Neural crest cell (in vitro differentiated cells): ENCODE data around the gene PRELID2. TPM values are rescaled to one million over a fixed set of nuclear protein-coding genes. Genes with fewer than 3 reads are reported as not detected.

Experiments used
- DNase-seq: peaks from one replicate; pipeline ENCODE4 v3.0.0; 2021; ENCODE audit warnings: low read depth, mixed read lengths, low spot score
- H3K27ac Mint-ChIP-seq: one replicate; pipeline ENCODE4 v1.8.0; 2021; ENCODE audit warnings: mild to moderate bottlenecking, mixed read lengths; ENCODE audit not compliant: unreplicated experiment
- H3K27me3 Mint-ChIP-seq: 2 replicates; pipeline ENCODE4 v1.8.0; 2021; ENCODE audit warnings: low read depth, mild to moderate bottlenecking, mixed read lengths
- H3K36me3 Mint-ChIP-seq: 2 replicates; pipeline ENCODE4 v1.8.0; 2021; ENCODE audit warnings: low read depth, mild to moderate bottlenecking, mixed read lengths
- H3K4me1 Mint-ChIP-seq: 2 replicates; pipeline ENCODE4 v1.8.0; 2021; ENCODE audit warnings: mixed read lengths
- H3K4me3 Mint-ChIP-seq: one replicate; pipeline ENCODE4 v1.8.0; 2021; ENCODE audit warnings: mild to moderate bottlenecking, mixed read lengths
- H3K9me3 Mint-ChIP-seq: 2 replicates; pipeline ENCODE4 v1.8.0; 2021; ENCODE audit warnings: mixed read lengths
- total RNA-seq: library from RNA; stranded (reverse); gene quantifications from 2 replicates; pipeline ENCODE4 v1.2.1, GENCODE V29; 2021
- TF ChIP-seq, protein P1 (sequence below): fragments of 200-600 bp; sonication (generic); conservative IDR thresholded peaks from 2 replicates; pipeline ENCODE4 v1.5.0; 2021; ENCODE audit warnings: antibody characterized with exemption, mild to moderate bottlenecking

The PRELID2 gene
- total RNA-seq, 1 donor from 2014 or later, result 14.0 TPM

DNA sequence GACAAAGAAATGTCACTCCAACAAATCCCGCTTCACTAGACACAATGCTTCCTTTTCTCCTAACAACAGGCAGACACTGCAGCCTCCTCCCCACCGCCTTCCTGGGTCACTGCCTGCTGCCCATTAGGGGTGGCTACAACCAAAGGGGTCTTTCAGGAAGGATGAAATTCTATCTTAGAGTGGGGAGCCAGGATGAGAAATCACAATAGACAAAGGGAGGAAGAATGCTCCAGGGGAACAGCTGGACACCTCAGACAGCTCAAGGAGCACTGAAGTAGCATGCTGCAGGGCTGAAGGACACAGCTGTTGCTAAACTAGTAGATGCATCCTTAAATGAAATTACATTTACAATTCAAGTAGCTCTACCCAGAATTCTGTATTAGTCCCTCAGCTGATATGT lies 54.2 kb downstream of the PRELID2 start:
- H3K4me1 Mint-ChIP-seq, result peaks cover 39% of the 10 kb centered on the region
- peak; percentile 43 for DNase-seq
- H3K27ac Mint-ChIP-seq, result peak overlapping the region; percentile 88
- peaks cover 14% of the 10 kb centered on the region for H3K36me3 Mint-ChIP-seq
- H3K9me3 Mint-ChIP-seq, result no peaks in the 10 kb centered on the region
- no peaks in the 10 kb centered on the region for H3K27me3 Mint-ChIP-seq
- H3K4me3 Mint-ChIP-seq, result peak overlapping the region; percentile 20
- TF ChIP-seq, protein P1, sequence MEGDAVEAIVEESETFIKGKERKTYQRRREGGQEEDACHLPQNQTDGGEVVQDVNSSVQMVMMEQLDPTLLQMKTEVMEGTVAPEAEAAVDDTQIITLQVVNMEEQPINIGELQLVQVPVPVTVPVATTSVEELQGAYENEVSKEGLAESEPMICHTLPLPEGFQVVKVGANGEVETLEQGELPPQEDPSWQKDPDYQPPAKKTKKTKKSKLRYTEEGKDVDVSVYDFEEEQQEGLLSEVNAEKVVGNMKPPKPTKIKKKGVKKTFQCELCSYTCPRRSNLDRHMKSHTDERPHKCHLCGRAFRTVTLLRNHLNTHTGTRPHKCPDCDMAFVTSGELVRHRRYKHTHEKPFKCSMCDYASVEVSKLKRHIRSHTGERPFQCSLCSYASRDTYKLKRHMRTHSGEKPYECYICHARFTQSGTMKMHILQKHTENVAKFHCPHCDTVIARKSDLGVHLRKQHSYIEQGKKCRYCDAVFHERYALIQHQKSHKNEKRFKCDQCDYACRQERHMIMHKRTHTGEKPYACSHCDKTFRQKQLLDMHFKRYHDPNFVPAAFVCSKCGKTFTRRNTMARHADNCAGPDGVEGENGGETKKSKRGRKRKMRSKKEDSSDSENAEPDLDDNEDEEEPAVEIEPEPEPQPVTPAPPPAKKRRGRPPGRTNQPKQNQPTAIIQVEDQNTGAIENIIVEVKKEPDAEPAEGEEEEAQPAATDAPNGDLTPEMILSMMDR, result no peak

- TF ChIP-seq, protein P1, result no peak
- Mint-ChIP-seq H3K27ac (no peak overlapping the region), H3K9me3 (no peaks in the 10 kb centered on the region), H3K36me3 (peaks cover 8% of the 10 kb centered on the region), H3K4me1 (peaks cover 47% of the 10 kb centered on the region), H3K27me3 (no peaks in the 10 kb centered on the region), H3K4me3 (no peak overlapping the region)
- no peak for DNase-seq
Measured at GRCh38 chr5:145778144-145778900, 56.8 kb downstream of the PRELID2 start.

DNA sequence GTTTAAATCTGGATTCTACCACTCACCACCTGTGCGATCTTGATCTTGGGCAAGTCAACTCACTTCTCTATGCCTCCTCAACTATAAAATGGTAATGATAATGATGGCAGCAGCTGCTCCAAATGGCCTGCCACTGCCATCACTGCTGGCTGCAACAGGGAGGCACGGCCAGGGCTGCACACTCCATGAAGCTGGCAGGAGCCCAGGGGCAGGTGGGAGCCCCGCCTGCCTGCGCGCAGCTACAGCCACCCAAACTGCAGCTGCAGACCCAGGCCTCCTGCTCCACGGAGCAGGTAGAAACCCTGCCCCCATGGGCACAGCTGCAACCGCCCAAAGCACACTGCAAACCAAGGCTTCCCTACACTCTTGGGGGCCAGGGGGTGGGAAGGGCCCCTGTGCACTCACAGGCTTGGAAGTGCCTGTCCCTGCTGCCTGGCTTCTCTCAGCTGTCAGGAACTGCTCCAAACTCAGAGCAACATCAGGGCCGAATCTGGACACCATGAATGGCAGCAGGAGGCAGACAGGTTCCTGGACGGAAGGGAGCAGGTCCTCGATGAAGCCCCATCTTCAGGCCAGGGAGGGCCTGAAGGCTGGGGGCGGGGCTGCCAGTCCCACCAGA lies 57.6 kb downstream of the PRELID2 start:
- TF ChIP-seq, protein P1, result no peak
- peaks cover 39% of the 10 kb centered on the region for H3K4me1 Mint-ChIP-seq
- H3K4me3 Mint-ChIP-seq, result no peak overlapping the region
- DNase-seq, result no peak
- no peaks in the 10 kb centered on the region for H3K27me3 Mint-ChIP-seq
- peaks cover 8% of the 10 kb centered on the region for H3K36me3 Mint-ChIP-seq
- H3K9me3 Mint-ChIP-seq, result no peaks in the 10 kb centered on the region
- H3K27ac Mint-ChIP-seq, result no peak overlapping the region

DNA sequence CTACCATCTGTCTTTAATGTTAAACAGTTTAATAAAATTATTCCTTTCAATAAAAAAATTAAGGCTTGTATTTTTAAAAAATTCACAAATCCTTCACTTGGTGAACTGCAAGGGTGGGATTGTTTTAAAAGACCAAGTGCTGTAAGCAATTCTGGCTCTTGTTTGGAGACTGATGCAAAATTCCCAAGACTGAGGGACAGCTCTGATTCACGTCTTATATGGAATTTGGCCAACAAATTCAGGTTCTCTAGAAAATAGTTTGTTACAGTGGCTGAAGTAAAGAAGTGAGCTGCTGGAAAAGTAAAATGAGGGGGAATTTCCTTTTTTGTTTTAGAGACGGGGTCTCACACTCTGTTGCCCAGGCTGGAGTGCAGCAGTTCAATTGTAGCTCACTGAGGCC lies 58.3 kb downstream of the PRELID2 start:
- Mint-ChIP-seq H3K4me3 (no peak overlapping the region), H3K27me3 (no peaks in the 10 kb centered on the region), H3K9me3 (no peaks in the 10 kb centered on the region), H3K36me3 (peaks cover 8% of the 10 kb centered on the region), H3K4me1 (peaks cover 35% of the 10 kb centered on the region), H3K27ac (peak overlapping the region; percentile 16)
- DNase-seq, result no peak
- TF ChIP-seq, protein P1, result no peak

DNA sequence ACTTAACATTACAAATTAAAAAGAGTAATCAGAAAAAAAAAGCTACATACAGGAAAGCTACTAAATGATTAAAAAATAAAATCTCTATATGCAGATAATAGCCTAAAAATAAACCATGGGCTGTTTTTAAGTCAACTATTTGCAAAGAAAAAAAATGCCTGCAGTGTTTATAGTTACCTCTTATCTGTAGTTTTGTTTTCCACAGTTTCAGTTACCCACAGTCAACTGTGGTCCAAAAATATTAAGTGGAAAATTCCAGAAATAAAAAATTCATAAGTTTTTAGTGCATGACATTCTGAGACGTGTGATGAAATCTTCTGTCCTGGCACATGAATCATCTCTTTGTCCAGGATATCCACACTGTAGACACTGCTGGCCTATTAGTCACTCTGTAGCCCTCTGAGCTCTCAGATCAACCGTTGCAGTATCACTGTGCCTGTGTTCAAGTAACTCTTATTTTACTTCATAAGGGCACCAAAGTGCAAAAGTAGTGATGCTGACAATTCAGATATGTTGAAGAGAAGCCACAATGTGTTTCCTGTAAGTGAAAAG lies 59.2 kb downstream of the PRELID2 start:
- H3K9me3 Mint-ChIP-seq, result peaks cover 3% of the 10 kb centered on the region
- peaks cover 27% of the 10 kb centered on the region for H3K4me1 Mint-ChIP-seq
- DNase-seq, result no peak
- peak overlapping the region; percentile 29 for H3K4me3 Mint-ChIP-seq
- TF ChIP-seq, protein P1, result no peak
- H3K36me3 Mint-ChIP-seq, result peaks cover 9% of the 10 kb centered on the region
- peak overlapping the region; percentile 79 for H3K27ac Mint-ChIP-seq
- H3K27me3 Mint-ChIP-seq, result no peaks in the 10 kb centered on the region
